Esophagus muscularis mucosa (tissue), 3 donors: Measurements from ENCODE around the gene DNAH6.

Source experiments
- POLR2AphosphoS5 ChIP-seq, 2 donors: sonication (generic); formaldehyde crosslinking; IDR thresholded peaks; one replicate each; pipeline ENCODE4 v1.6.1; 2017; ENCODE audit warnings: antibody characterized with exemption in 2 of 2
- TF ChIP-seq, protein P1 (sequence below), 3 experiments: fragments of 200-600 bp in 2 of 3; fragments of 450-650 bp in 1 of 3; sonication (generic) in 2 of 3; IDR thresholded peaks; one replicate each; pipeline ENCODE4 v1.5.1; 2017 to 2019; ENCODE audit warnings: antibody characterized with exemption in 3 of 3, mild to moderate bottlenecking in 2 of 3, moderate library complexity in 1 of 3

DNA sequence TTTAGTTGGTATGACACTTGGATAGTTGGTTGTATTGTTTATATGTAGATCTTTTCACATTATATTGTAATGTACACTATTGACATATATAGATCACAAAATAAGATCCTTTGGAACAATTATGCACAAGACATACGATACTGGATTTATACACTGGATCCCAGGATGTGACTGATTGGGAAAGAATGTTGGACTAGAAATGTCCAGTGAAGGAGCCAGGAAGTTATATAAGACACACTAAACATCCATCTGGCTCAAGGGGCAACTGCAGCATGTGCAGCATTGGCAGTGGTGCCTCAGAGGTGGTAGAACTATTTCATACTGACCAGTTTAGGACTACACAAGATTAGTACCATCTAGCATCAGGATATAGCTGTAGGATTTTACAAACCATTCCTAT, 259.7 kb downstream of the DNAH6 start:
- TF ChIP-seq, protein P1, sequence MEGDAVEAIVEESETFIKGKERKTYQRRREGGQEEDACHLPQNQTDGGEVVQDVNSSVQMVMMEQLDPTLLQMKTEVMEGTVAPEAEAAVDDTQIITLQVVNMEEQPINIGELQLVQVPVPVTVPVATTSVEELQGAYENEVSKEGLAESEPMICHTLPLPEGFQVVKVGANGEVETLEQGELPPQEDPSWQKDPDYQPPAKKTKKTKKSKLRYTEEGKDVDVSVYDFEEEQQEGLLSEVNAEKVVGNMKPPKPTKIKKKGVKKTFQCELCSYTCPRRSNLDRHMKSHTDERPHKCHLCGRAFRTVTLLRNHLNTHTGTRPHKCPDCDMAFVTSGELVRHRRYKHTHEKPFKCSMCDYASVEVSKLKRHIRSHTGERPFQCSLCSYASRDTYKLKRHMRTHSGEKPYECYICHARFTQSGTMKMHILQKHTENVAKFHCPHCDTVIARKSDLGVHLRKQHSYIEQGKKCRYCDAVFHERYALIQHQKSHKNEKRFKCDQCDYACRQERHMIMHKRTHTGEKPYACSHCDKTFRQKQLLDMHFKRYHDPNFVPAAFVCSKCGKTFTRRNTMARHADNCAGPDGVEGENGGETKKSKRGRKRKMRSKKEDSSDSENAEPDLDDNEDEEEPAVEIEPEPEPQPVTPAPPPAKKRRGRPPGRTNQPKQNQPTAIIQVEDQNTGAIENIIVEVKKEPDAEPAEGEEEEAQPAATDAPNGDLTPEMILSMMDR (IDR thresholded peaks at IDR 0.05) = no peak
- no peak for TF ChIP-seq POLR2AphosphoS5 (IDR thresholded peaks at IDR 0.05)
